ENCODE results near the gene PLSCR3.
A peak's percentile ranks its signal among the peaks of the same experiment; 100 is the strongest.

Gene PLSCR3

GRCh38 chr17:7405350-7406234 lies 11.3 kb upstream of the PLSCR3 start:
- no peak for DNase-seq

GRCh38 chr17:7404737-7405349 lies 10.5 kb upstream of the PLSCR3 start:
- DNase-seq = no peak

- DNase-seq = peak; percentile 99
These were observed 9.8 kb upstream of the PLSCR3 start, which contains the start of gene TMEM256 for GRCh38 chr17:7403977-7404736. TMEM256 (minus strand) TSS chr17:7404097; CDS start chr17:7404084, 13 bp downstream.

GRCh38 chr17:7403727-7403976 lies 9.3 kb upstream of the PLSCR3 start:
- peak; percentile 81 for DNase-seq

GRCh38 chr17:7403043-7403726 lies 8.9 kb upstream of the PLSCR3 start:
- no peak for DNase-seq

GRCh38 chr17:7398612-7399011 lies 4.3 kb upstream of the PLSCR3 start:
- no peak for DNase-seq

GRCh38 chr17:7396147-7396546 lies 1.8 kb upstream of the PLSCR3 start:
- DNase-seq = no peak

- DNase-seq = peak; percentile 70
These were observed 493 bp downstream of the PLSCR3 start for GRCh38 chr17:7393613-7394451.

GRCh38 chr17:7392696-7393612 lies 1.4 kb downstream of the PLSCR3 start:
- no peak for DNase-seq

- DNase-seq = no peak
These were observed 3.0 kb downstream of the PLSCR3 start for GRCh38 chr17:7391307-7391706.

GRCh38 chr17:7389924-7390910 lies 4.1 kb downstream of the PLSCR3 start:
- no peak for DNase-seq

- no peak for DNase-seq
These were observed 5.5 kb downstream of the PLSCR3 start for GRCh38 chr17:7388856-7389255.

- no peak for DNase-seq
These were observed 9.7 kb downstream of the PLSCR3 start for GRCh38 chr17:7384489-7385081.

- peak; percentile 78 for DNase-seq
These were observed 10.4 kb downstream of the PLSCR3 start for GRCh38 chr17:7383742-7384488.

GRCh38 chr17:7383371-7383741 lies 11.0 kb downstream of the PLSCR3 start:
- no peak for DNase-seq

GRCh38 chr17:7382901-7383300 lies 11.4 kb downstream of the PLSCR3 start:
- no peak for DNase-seq

- no peak for DNase-seq
These were observed 13.3 kb downstream of the PLSCR3 start, which contains the start of gene TNK1 for GRCh38 chr17:7380855-7381683. TNK1 (plus strand) TSS chr17:7381089; CDS start chr17:7382927, 1,838 bp downstream.

- peak; percentile 19 for DNase-seq
These were observed 14.0 kb downstream of the PLSCR3 start for GRCh38 chr17:7380321-7380720.

Measured in DMS79 (cell line).